Esophagus squamous epithelium (tissue), 4 donors: ENCODE results near the gene FNTB.

Experiments used
- CTCF ChIP-seq, 6 experiments: fragments of 450-650 bp in 4 of 6; fragments of 200-600 bp in 2 of 6; sonication (generic) in 2 of 6; IDR thresholded peaks; one replicate each; pipeline ENCODE4 v1.5.1; 2016 to 2019; ENCODE audit warnings: antibody characterized with exemption in 6 of 6, mild to moderate bottlenecking in 4 of 6, moderate library complexity in 4 of 6
- POLR2A ChIP-seq, 4 donors: fragments of 450-650 bp; IDR thresholded peaks; one replicate each; pipeline ENCODE4 v1.6.1; 2017; ENCODE audit warnings: antibody characterized with exemption in 4 of 4, mild to moderate bottlenecking in 4 of 4, moderate library complexity in 3 of 4

GRCh38 chr14:65032319-65032718 lies 45.6 kb downstream of the FNTB start:
- TF ChIP-seq CTCF (IDR thresholded peaks at IDR 0.05) (no peak), POLR2A (IDR thresholded peaks at IDR 0.05) (no peak)
